HepG2 (cell line): Measurements from ENCODE around the gene STYX. TPM values are rescaled to one million over a fixed set of nuclear protein-coding genes. Genes with fewer than 3 reads are reported as not detected.

Source experiments
- ATAC-seq: fragments of 200-7000 bp; cut with Tn5 transposase; 3 replicates; pipeline ENCODE4 v1.9.1; 2020; ENCODE audit warnings: mild to moderate bottlenecking, moderate library complexity
- BruUV-seq: library from RNA; stranded (reverse); fragments of 400-500 nt; replicated peaks from 2 replicates; lab custom pipeline; 2021; lab: Mats Ljungman, UMichigan
- CTCF ChIA-PET: fragments of 300-600 bp; formaldehyde crosslinking; extraction: SDS; loops from one replicate; lab custom pipeline; 2021; ENCODE audit warnings: low total read pairs, inconsistent platforms, low intra/inter-chr PET ratio; lab: Yijun Ruan, JAX
- POLR2A ChIA-PET: fragments of 350-600 bp; sonication (Branson Sonifier 250); formaldehyde crosslinking; loops from one replicate; lab custom pipeline; 2020; ENCODE audit warnings: antibody characterized with exemption, inconsistent platforms; lab: Yijun Ruan, JAX
- DNase-seq: peaks from one replicate; pipeline ENCODE4 v3.0.0-alpha.2; 2015; ENCODE audit warnings: low spot score
- FAIRE-seq: peaks from 3 replicates; lab custom pipeline; 2011; peaks lifted over from hg19 to GRCh38; lab: Jason Lieb, UNC
- H2AFZ ChIP-seq: one replicate; pipeline ENCODE4 v1.6.1; 2011; ENCODE audit warnings: low read length, inconsistent platforms
- H3K27ac ChIP-seq: fragments of 300-600 bp; 3 replicates; pipeline ENCODE4 v1.8.0; 2011; ENCODE audit warnings: mixed run types, mild to moderate bottlenecking, mixed read lengths, low read length, inconsistent platforms; ENCODE audit not compliant: insufficient read depth; ENCODE audit errors: extremely low read length
- H3K27me3 ChIP-seq, 2 experiments: fragments of 200-600 bp in 1 of 2; 2 replicates in 1 of 2; 3 replicates in 1 of 2; pipeline versions ENCODE4 v1.6.0 to v1.8.0; 2011; ENCODE audit warnings: low read length in 2 of 2, mild to moderate bottlenecking in 2 of 2, moderate library complexity in 2 of 2, inconsistent platforms in 1 of 2; ENCODE audit not compliant: insufficient read depth in 2 of 2, control insufficient read depth in 1 of 2
- H3K36me3 ChIP-seq, 2 experiments: fragments of 200-600 bp in 1 of 2; replicated peaks in 1 of 2; 2 replicates in 1 of 2; 3 replicates in 1 of 2; pipeline versions ENCODE4 v1.5.1 to v1.8.0; 2011; ENCODE audit warnings: low read length in 2 of 2, inconsistent platforms in 1 of 2; ENCODE audit not compliant: insufficient read depth in 2 of 2, control insufficient read depth in 1 of 2
- H3K4me1 ChIP-seq: 2 replicates; pipeline ENCODE4 v1.5.1; 2012; ENCODE audit warnings: low read length, inconsistent platforms; ENCODE audit not compliant: insufficient read depth
- H3K4me2 ChIP-seq: 2 replicates; pipeline ENCODE4 v1.6.0; 2011; ENCODE audit warnings: low read depth, low read length, inconsistent platforms
- H3K4me3 ChIP-seq, 3 experiments: fragments of 200-600 bp in 1 of 3; sonication (generic), shearing (Covaris generic) in 1 of 3; replicated peaks in 1 of 3; 2 replicates each; pipeline ENCODE4 v1.5.1; 2011 to 2016; ENCODE audit warnings: low read length in 3 of 3, inconsistent platforms in 2 of 3, low read depth in 2 of 3, mild to moderate bottlenecking in 2 of 3, control low read depth in 1 of 3, mixed read lengths in 1 of 3; ENCODE audit not compliant: insufficient read depth in 1 of 3
- H3K79me2 ChIP-seq: one replicate; pipeline ENCODE4 v1.6.1; 2011; ENCODE audit warnings: low read length, inconsistent platforms; ENCODE audit not compliant: insufficient read depth
- H3K9ac ChIP-seq: 2 replicates; pipeline ENCODE4 v1.6.0; 2011; ENCODE audit warnings: mild to moderate bottlenecking, low read depth, low read length, inconsistent platforms; ENCODE audit not compliant: insufficient read depth
- H3K9me3 ChIP-seq: 2 replicates; pipeline ENCODE4 v1.5.1; 2012; ENCODE audit warnings: mild to moderate bottlenecking, low read length
- H4K20me1 ChIP-seq: 2 replicates; pipeline ENCODE4 v1.6.0; 2011; ENCODE audit warnings: inconsistent platforms, mild to moderate bottlenecking, low read length, moderate library complexity; ENCODE audit not compliant: insufficient read depth
- CEBPG ChIP-seq: IDR thresholded peaks from 2 replicates; pipeline ENCODE4 v1.6.1; 2016
- CTCF ChIP-seq: sonication (generic); formaldehyde crosslinking; IDR thresholded peaks from 2 replicates; pipeline ENCODE4 v1.5.0; 2020; ENCODE audit warnings: mild to moderate bottlenecking, missing genetic modification reagents, moderate library complexity
- MYPOP ChIP-seq: sonication (generic); formaldehyde crosslinking; IDR thresholded peaks from 2 replicates; pipeline ENCODE4 v1.8.1; 2023; ENCODE audit warnings: mild to moderate bottlenecking, moderate library complexity, missing genetic modification reagents
- NONO ChIP-seq, 2 experiments: fragments of 450-650 bp in 1 of 2; sonication (generic) in 1 of 2; formaldehyde crosslinking in 1 of 2; IDR thresholded peaks in 1 of 2; conservative IDR thresholded peaks in 1 of 2; 2 replicates each; pipeline versions ENCODE4 v1.6.1 to v1.8.0; 2017 to 2022; ENCODE audit warnings: mild to moderate bottlenecking in 1 of 2, missing genetic modification reagents in 1 of 2, moderate library complexity in 1 of 2
- PHF5A ChIP-seq: IDR thresholded peaks from one replicate; pipeline ENCODE4 v1.6.1; 2018; ENCODE audit warnings: low read depth, missing genetic modification reagents; ENCODE audit not compliant: unreplicated experiment
- RBAK ChIP-seq: sonication (generic); formaldehyde crosslinking; IDR thresholded peaks from 2 replicates; pipeline ENCODE4 v1.5.1; 2020; ENCODE audit warnings: mild to moderate bottlenecking, missing genetic modification reagents
- REPIN1 ChIP-seq: sonication (generic); formaldehyde crosslinking; IDR thresholded peaks from 2 replicates; pipeline ENCODE4 v1.8.0; 2022; ENCODE audit warnings: missing genetic modification reagents, low read depth, mild to moderate bottlenecking, borderline replicate concordance
- SP1 ChIP-seq, 2 experiments: fragments of 450-650 bp in 1 of 2; sonication (generic) in 1 of 2; formaldehyde crosslinking in 1 of 2; IDR thresholded peaks; 2 replicates each; pipeline versions ENCODE4 v1.4.0 to v1.6.1; 2016 to 2020; ENCODE audit warnings: missing genetic modification reagents in 1 of 2
- ZNF10 ChIP-seq: sonication (generic); formaldehyde crosslinking; IDR thresholded peaks from 2 replicates; pipeline ENCODE4 v1.4.0; 2020; ENCODE audit warnings: mild to moderate bottlenecking, low read depth, missing genetic modification reagents, borderline replicate concordance
- ZNF432 ChIP-seq: sonication (generic); formaldehyde crosslinking; IDR thresholded peaks from 2 replicates; pipeline ENCODE4 v1.5.0; 2020; ENCODE audit warnings: missing genetic modification reagents, mild to moderate bottlenecking, borderline replicate concordance
- ZNF460 ChIP-seq: sonication (generic); formaldehyde crosslinking; IDR thresholded peaks from 2 replicates; pipeline ENCODE4 v1.5.1; 2020; ENCODE audit warnings: missing genetic modification reagents, mild to moderate bottlenecking, borderline replicate concordance
- ZNF713 ChIP-seq: sonication (generic); formaldehyde crosslinking; IDR thresholded peaks from 2 replicates; pipeline ENCODE4 v1.4.0; 2020; ENCODE audit warnings: mild to moderate bottlenecking, missing genetic modification reagents
- WGBS: methylation state at CpG from one replicate; pipeline ENCODE4 v1.1.6; 2017; ENCODE audit warnings: low lambda C conversion rate; 5-methylcytosine and 5-hydroxymethylcytosine counted together
- in situ Hi-C: cut with HindIII; loops from 2 replicates; pipeline ENCODE4 v1.10.0; 2017; ENCODE audit warnings: low pct_unique_long_range_greater_than_20kb; ENCODE audit not compliant: extremely low pct_ligation_motif_present
- intact Hi-C: fragments of 100-400 bp; cut with micrococcal nuclease; formaldehyde crosslinking; loops from one replicate; pipeline ENCODE4 v1.10.0; 2022; ENCODE audit not compliant: unreplicated experiment
- polyA plus RNA-seq, 8 experiments: library from polyadenylated mRNA; depleted of rRNA in 3 of 8; stranded (reverse) in 7 of 8; unstranded in 1 of 8; fragments of >200 nt; fragmentation: Illumina TruSeq in 4 of 8; extraction: Trizol in 4 of 8; gene quantifications; 2 replicates each; pipeline versions ENCODE4 v1.2.1 to v1.2.3, GENCODE V29; 2011 to 2016; ENCODE audit warnings: low read depth in 4 of 8, missing spikeins in 1 of 8, mixed read lengths in 1 of 8; ENCODE audit not compliant: insufficient read depth in 1 of 8
- total RNA-seq, 5 experiments: library from RNA; depleted of rRNA; stranded (reverse); fragments of >200 nt; fragmentation: Illumina TruSeq; extraction: Trizol; gene quantifications; 2 replicates each; pipeline ENCODE4 v1.2.3, GENCODE V29; 2016; ENCODE audit warnings: low read depth in 1 of 5
- TF ChIP-seq, protein P1 (sequence below), 2 experiments: fragments of 450-650 bp in 1 of 2; sonication (generic) in 1 of 2; formaldehyde crosslinking; IDR thresholded peaks; 2 replicates each; pipeline versions ENCODE4 v1.5.0 to v1.8.0; 2020 to 2022; ENCODE audit warnings: mild to moderate bottlenecking in 1 of 2, missing genetic modification reagents in 1 of 2

The STYX gene
- total and polyA plus RNA-seq, 2 of the 13 experiments (the other 11 are each of a cell fraction or from before 2014, with no cell fraction given) = 6.6 to 10.9 TPM

DNA sequence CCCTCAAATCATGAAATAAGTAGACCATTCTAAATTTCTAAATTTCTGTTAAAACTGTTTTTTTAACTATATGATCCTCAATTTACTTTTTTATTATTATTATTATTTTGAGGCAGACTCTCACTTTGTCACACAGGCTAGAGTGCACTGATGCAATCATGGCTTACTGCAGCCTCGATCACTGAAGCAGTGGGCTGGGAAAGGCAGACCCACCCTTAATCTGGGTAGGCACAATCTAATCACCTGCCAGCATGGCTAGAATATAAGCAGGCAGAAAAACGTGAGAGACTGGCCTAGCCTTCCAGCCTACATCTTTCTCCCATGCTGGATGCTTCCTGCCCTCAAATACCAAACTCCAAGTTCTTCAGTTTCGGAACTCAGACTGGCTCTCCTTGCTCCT is 36.9 kb upstream of the STYX start:
- H3K79me2 ChIP-seq = peaks cover 71% of the 10 kb centered on the region
- FAIRE-seq = no peak
- POLR2A ChIA-PET = interaction anchor here (1.0 kb wide), 1 partner anchor 36 kb away, joined by 3 read pairs; no protein-coding TSS in a partner anchor
- H3K27me3 ChIP-seq = no peaks in the 10 kb centered on the region; a peak in 1 of 5 replicates
- H3K4me2 ChIP-seq = peak overlapping the region; percentile 60
- H3K36me3 ChIP-seq = no peaks in the 10 kb centered on the region
- CTCF ChIA-PET = no interaction called here
- in situ Hi-C loops = no loop called here
- H2AFZ ChIP-seq = no peak overlapping the region
- H3K4me3 ChIP-seq = peak overlapping the region; percentile 75 to 90 (median 86); a peak in 5 of 6 replicates
- no peak for DNase-seq
- 53% methylated on average over 3 of the region's 3 CpGs for WGBS
- H3K9me3 ChIP-seq = no peaks in the 10 kb centered on the region
- H4K20me1 ChIP-seq = peaks cover 43% of the 10 kb centered on the region
- TF ChIP-seq, protein P1, sequence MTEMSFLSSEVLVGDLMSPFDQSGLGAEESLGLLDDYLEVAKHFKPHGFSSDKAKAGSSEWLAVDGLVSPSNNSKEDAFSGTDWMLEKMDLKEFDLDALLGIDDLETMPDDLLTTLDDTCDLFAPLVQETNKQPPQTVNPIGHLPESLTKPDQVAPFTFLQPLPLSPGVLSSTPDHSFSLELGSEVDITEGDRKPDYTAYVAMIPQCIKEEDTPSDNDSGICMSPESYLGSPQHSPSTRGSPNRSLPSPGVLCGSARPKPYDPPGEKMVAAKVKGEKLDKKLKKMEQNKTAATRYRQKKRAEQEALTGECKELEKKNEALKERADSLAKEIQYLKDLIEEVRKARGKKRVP (CRISPR knock-in tag; IDR thresholded peaks at IDR 0.05) = peak in 1 of 2 experiments; percentile 53; a peak in 1 of 4 replicates
- TF ChIP-seq CEBPG (CRISPR knock-in tag) = peak; percentile 56
- no peak for TF ChIP-seq SP1 (IDR thresholded peaks at IDR 0.05)
- no peak for TF ChIP-seq SP1 (CRISPR knock-in tag; IDR thresholded peaks at IDR 0.05)
- no peak for TF ChIP-seq REPIN1 (CRISPR knock-in tag)
- TF ChIP-seq, all 625 proteins: peak for 2
- Histone ChIP-seq H3K9ac (peak overlapping the region; percentile 82; the same call in 1 of the 2 replicates), H3K4me1 (peaks cover 75% of the 10 kb centered on the region), H3K27ac (no peak overlapping the region)
- intact Hi-C loops = no loop called here
- no TSS peak for BruUV-seq
- no peak for ATAC-seq

- H3K36me3 ChIP-seq = no peaks in the 10 kb centered on the region
- H4K20me1 ChIP-seq = peaks cover 39% of the 10 kb centered on the region
- ChIA-PET POLR2A (no interaction called here), CTCF (no interaction called here)
- no peaks in the 10 kb centered on the region; a peak in 1 of 5 replicates for H3K27me3 ChIP-seq
- no TSS peak for BruUV-seq
- no peak for FAIRE-seq
- peaks cover 66% of the 10 kb centered on the region for H3K79me2 ChIP-seq
- H3K4me3 ChIP-seq = peak overlapping the region; percentile 75 to 90 (median 86)
- 70% methylated on average over 7 of the region's 7 CpGs for WGBS
- peak overlapping the region; percentile 60 for H3K4me2 ChIP-seq
- in situ Hi-C loops (no loop called here), intact Hi-C loops (no loop called here)
- ATAC-seq = no peak
- H3K27ac ChIP-seq = peak overlapping the region; percentile 80
- H2AFZ ChIP-seq = no peak overlapping the region
- H3K9me3 ChIP-seq = no peaks in the 10 kb centered on the region
- H3K9ac ChIP-seq = peak overlapping the region; percentile 82; the same call in 1 of the 2 replicates
- DNase-seq = no peak
- peaks cover 75% of the 10 kb centered on the region for H3K4me1 ChIP-seq
- TF ChIP-seq ZNF10 (no peak), ZNF432 (CRISPR knock-in tag) (no peak), MYPOP (no peak), PHF5A (no peak), CTCF (CRISPR knock-in tag) (no peak), ZNF713 (CRISPR knock-in tag) (no peak), NONO (IDR thresholded peaks at IDR 0.05) (no peak), NONO (CRISPR knock-in tag; conservative IDR thresholded peaks at IDR 0.05) (no peak), ZNF460 (CRISPR knock-in tag) (peak; percentile 57; the same call in 1 of the 2 replicates), RBAK (CRISPR knock-in tag) (no peak)
These were observed 36.4 kb upstream of the STYX start for GRCh38 chr14:52693532-52693931.
